ENCODE results near the gene KIF17.
"Not testable (repeated sequence)": the region's sequence is repeated elsewhere in the genome, so short reads cannot be mapped to it uniquely, and the experiment has no call there.

Gene KIF17

DNA sequence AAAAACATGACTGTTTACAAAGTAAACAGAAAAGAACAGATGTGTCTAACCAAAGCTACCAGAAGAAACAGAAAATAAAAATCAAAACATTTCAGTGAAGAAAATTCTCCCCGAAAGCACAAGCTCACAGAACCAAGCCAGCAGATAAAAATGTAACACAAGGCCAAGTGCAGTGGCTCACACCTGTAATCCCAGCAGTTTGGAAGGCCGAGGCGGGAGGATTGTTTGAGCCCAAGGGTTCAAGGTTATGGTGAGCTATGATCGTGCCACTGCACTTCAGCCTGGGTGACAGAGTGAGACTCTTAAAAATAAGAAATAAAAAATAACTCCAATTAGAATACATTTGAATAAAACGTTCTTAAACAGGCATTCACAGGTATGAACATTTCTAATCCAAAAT is 37.5 kb downstream of the KIF17 start:
- TF ChIP-seq, protein P1, sequence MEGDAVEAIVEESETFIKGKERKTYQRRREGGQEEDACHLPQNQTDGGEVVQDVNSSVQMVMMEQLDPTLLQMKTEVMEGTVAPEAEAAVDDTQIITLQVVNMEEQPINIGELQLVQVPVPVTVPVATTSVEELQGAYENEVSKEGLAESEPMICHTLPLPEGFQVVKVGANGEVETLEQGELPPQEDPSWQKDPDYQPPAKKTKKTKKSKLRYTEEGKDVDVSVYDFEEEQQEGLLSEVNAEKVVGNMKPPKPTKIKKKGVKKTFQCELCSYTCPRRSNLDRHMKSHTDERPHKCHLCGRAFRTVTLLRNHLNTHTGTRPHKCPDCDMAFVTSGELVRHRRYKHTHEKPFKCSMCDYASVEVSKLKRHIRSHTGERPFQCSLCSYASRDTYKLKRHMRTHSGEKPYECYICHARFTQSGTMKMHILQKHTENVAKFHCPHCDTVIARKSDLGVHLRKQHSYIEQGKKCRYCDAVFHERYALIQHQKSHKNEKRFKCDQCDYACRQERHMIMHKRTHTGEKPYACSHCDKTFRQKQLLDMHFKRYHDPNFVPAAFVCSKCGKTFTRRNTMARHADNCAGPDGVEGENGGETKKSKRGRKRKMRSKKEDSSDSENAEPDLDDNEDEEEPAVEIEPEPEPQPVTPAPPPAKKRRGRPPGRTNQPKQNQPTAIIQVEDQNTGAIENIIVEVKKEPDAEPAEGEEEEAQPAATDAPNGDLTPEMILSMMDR (IDR thresholded peaks at IDR 0.05; ENCODE audit: insufficient read depth, missing control alignments) = no peak
- DNase-seq (ENCODE audit: insufficient read length, low spot score) (no peak), FAIRE-seq (no peak)

DNA sequence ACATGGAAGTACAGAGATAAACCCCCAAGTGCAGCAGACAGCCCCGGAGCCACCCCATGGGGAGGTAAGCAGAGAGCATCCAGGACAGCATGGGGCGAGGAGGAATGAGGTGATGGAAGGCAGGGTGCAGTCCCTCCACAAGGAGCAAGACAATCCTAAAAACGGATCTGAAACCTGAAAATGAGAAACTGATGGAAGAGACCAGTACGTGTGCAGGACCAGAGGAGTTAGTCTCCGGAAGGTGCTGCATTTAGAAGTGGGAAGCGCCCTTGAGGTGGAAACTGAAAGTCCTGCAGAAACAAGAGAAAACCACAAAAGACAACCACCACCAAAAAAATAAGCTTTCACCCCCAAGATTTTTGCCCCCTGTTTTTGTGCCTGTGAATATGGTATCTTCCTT is 39.2 kb downstream of the KIF17 start:
- FAIRE-seq (no peak), DNase-seq (ENCODE audit: insufficient read length, low spot score) (no peak)
- TF ChIP-seq, protein P1 (IDR thresholded peaks at IDR 0.05; ENCODE audit: insufficient read depth, missing control alignments) = no peak

DNA sequence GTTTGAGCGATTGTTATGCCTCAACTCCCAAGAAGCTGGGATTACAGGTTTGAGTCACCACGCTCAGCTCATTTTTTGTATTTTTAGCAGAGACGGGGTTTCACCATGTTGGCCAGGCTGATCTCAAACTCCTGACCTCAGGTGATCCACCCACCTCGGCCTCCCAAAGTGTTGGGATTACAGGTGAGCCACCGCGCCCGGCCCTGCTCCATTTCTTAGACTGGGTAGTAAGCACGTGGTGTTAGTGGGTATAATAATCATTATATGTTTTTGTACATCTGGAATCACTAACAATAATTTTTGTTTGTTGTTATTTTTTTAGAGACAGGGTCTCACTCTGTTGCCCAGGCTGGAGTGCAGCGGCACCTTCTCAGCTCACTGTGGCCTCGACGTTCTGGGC is 44.2 kb downstream of the KIF17 start:
- DNase-seq (ENCODE audit: insufficient read length, low spot score); FAIRE-seq: not testable (repeated sequence)

DNA sequence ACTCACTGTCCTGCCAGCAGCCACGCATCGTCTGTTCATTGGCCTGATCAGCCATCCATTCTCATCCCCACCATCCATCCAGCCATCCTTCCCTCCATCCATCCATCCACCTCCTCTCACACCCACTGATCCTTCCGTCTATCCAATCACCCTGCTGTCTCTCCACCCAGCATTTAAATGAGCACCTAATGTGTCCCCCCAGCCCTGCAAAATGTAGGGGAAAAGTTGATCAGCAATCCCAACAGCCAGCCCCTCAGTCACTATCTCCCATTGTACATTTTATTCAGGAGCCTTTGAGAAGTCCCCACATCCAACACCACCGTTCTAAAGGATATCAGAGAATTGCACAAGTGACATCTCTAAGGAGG is 45.6 kb downstream of the KIF17 start:
- FAIRE-seq (no peak), DNase-seq (ENCODE audit: insufficient read length, low spot score) (no peak)
- TF ChIP-seq, protein P1 (IDR thresholded peaks at IDR 0.05; ENCODE audit: insufficient read depth, missing control alignments) = no peak

DNA sequence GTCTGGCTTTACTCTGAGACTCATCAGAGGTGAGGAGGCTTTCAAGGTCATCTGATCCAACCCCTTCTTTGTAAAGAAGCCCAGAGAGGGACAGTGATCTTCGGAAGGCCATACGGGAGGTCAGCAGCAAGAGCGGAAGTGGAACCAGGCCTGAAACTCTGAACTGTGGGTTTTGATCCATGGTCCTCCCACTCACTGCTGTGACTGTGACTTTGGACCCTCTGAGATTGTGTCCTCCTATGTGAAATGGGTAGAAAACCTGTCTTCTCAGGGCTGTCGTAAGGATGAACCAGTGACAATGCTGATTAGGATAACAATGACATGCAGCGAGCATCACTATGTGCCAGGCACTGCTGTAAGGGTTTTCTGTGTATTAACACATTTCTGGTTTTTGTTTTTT is 46.9 kb downstream of the KIF17 start:
- no peak for DNase-seq (ENCODE audit: insufficient read length, low spot score)
- no peak for FAIRE-seq
- TF ChIP-seq, protein P1 (IDR thresholded peaks at IDR 0.05; ENCODE audit: insufficient read depth, missing control alignments) = no peak

DNA sequence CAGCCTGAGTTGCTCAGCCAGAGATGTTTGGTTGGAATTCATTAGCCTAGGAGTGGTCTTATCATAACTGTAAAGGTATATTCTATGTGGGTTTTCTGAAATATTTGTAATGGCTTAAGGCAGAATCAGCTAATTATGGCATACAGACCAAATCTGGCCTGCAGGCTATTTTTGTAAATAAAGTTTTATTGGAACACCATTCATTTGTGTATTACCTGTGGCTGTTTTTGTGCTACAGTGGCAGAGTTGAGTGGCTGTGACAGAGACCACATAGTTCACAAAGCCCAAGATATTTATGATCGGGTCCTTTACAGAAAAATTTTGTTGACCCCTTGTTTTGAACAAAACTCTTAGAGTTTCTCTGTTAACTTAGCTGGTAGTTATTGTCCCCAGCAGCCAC is 49.2 kb downstream of the KIF17 start:
- TF ChIP-seq, protein P1 (IDR thresholded peaks at IDR 0.05; ENCODE audit: insufficient read depth, missing control alignments) = no peak
- no peak for FAIRE-seq
- no peak for DNase-seq (ENCODE audit: insufficient read length, low spot score)

DNA sequence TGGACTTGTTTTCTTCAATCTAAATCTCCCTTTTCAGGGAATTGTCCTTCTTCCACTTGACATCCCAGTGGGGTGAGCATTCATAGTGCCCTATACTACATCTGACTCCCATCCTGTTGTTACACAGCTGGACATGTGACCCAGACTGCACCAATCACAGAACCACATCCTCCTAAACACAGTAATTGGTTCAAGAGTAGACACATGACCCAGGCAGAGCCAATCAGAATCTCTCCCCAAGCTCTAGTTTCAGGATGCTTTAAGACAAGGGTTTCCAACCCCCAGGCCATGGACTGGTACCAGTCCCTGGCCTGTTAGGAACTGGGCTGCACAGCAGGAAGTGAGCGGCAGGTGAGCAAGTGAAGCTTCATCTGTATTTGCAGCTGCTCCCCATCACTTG is 51.0 kb downstream of the KIF17 start:
- TF ChIP-seq, protein P1 (IDR thresholded peaks at IDR 0.05; ENCODE audit: insufficient read depth, missing control alignments) = no peak

DNA sequence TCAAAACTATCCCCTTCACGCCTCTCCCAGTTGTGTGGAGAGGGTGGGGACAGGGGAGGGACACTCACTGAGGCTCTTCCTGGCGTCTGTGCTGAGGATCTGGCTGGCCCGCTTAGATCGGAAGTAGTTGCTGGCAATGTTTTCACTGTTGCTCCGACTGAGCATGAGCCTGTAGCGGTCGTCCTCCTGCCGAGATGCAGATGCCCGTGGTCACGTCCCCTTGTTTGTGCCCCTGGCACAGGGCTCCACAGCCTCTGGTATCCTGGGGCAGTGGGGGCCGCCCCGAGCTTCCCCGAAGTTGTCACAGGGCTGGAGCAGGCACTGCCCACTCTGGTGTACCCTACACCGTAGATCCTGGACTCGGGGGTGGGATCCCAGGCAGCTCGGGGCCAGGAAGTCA is 51.7 kb downstream of the KIF17 start:
- FAIRE-seq = no peak
- DNase-seq (ENCODE audit: insufficient read length, low spot score) = no peak
- TF ChIP-seq, protein P1 (IDR thresholded peaks at IDR 0.05; ENCODE audit: insufficient read depth, missing control alignments) = no peak

More for the DNA sequence above, 51.0 kb downstream of the KIF17 start:
- DNase-seq (ENCODE audit: insufficient read length, low spot score) = no peak
- no peak for FAIRE-seq
